NCI-H1105 treated with DMSO at 0.1 percent for 48 hours (cell line): ENCODE results near the gene TNKS2.
"Not testable (repeated sequence)": the region's sequence is repeated elsewhere in the genome, so short reads cannot be mapped to it uniquely, and the experiment has no call there.

ENCODE experiments used
- DNase-seq: peaks from one replicate; lab custom pipeline; 2025; lab: John Stamatoyannopoulos, UW

TNKS2 gene

GRCh38 chr10:91797874-91798648 lies at the start of gene TNKS2:
TNKS2 (plus strand) TSS chr10:91798426; CDS start chr10:91798691, 265 bp downstream.
- peak; percentile 85 for DNase-seq

GRCh38 chr10:91749592-91749991 lies 48.6 kb upstream of the TNKS2 start:
- DNase-seq: not testable (repeated sequence)

- DNase-seq: no peak
Observed at GRCh38 chr10:91756286-91756685, 41.9 kb upstream of the TNKS2 start.

GRCh38 chr10:91758303-91759146 lies 39.7 kb upstream of the TNKS2 start:
- peak; percentile 37 for DNase-seq

GRCh38 chr10:91759581-91759986 lies 38.6 kb upstream of the TNKS2 start:
- no peak for DNase-seq

- no peak for DNase-seq
Observed at GRCh38 chr10:91761721-91762120, 36.5 kb upstream of the TNKS2 start.

- no peak for DNase-seq
Observed at GRCh38 chr10:91762878-91763277, 35.3 kb upstream of the TNKS2 start.

GRCh38 chr10:91766676-91767075 lies 31.6 kb upstream of the TNKS2 start:
- DNase-seq: no peak

- no peak for DNase-seq
Observed at GRCh38 chr10:91768123-91768522, 30.1 kb upstream of the TNKS2 start.

- no peak for DNase-seq
Observed at GRCh38 chr10:91771907-91772306, 26.3 kb upstream of the TNKS2 start.

- no peak for DNase-seq
Observed at GRCh38 chr10:91772461-91772860, 25.8 kb upstream of the TNKS2 start.

- DNase-seq: no peak
Observed at GRCh38 chr10:91772869-91773268, 25.4 kb upstream of the TNKS2 start.

GRCh38 chr10:91774571-91774970 lies 23.7 kb upstream of the TNKS2 start:
- DNase-seq: no peak

GRCh38 chr10:91775731-91776130 lies 22.5 kb upstream of the TNKS2 start:
- no peak for DNase-seq

GRCh38 chr10:91776266-91776665 lies 22.0 kb upstream of the TNKS2 start:
- DNase-seq: no peak

GRCh38 chr10:91778485-91778884 lies 19.7 kb upstream of the TNKS2 start:
- no peak for DNase-seq

GRCh38 chr10:91779011-91779605 lies 19.1 kb upstream of the TNKS2 start:
- no peak for DNase-seq

- DNase-seq: no peak
Observed at GRCh38 chr10:91782539-91782938, 15.7 kb upstream of the TNKS2 start.

GRCh38 chr10:91785830-91786229 lies 12.4 kb upstream of the TNKS2 start:
- DNase-seq: no peak

GRCh38 chr10:91787258-91787657 lies 11.0 kb upstream of the TNKS2 start:
- no peak for DNase-seq

GRCh38 chr10:91787810-91788209 lies 10.4 kb upstream of the TNKS2 start:
- DNase-seq: no peak

- no peak for DNase-seq
Observed at GRCh38 chr10:91788527-91788926, 9.7 kb upstream of the TNKS2 start.
